BJ (cell line): ENCODE measurements around the gene NLRP9. TPM values are rescaled to one million over a fixed set of nuclear protein-coding genes. Genes with fewer than 3 reads are reported as not detected.

ENCODE experiments used
- CTCF ChIA-PET: fragments of 350-600 bp; formaldehyde crosslinking; extraction: SDS; loops from one replicate; lab custom pipeline; 2021; ENCODE audit warnings: antibody characterized with exemption, inconsistent platforms; lab: Yijun Ruan, JAX
- POLR2A ChIA-PET: fragments of 300-600 bp; sonication (Branson Sonifier 250); formaldehyde crosslinking; extraction: SDS; loops from one replicate; lab custom pipeline; 2021; ENCODE audit warnings: antibody characterized with exemption; lab: Charles Lee
- DNase-seq: peaks from one replicate; pipeline ENCODE4 v3.0.0-alpha.2; 2011; ENCODE audit warnings: low read depth
- H3K27me3 ChIP-seq: 2 replicates; pipeline ENCODE4 v1.6.0; 2011; ENCODE audit warnings: low read length; ENCODE audit not compliant: control insufficient read depth, insufficient read depth
- H3K36me3 ChIP-seq: 2 replicates; pipeline ENCODE4 v1.5.1; 2011; ENCODE audit warnings: low read length; ENCODE audit not compliant: control insufficient read depth, insufficient read depth
- H3K4me3 ChIP-seq: 2 replicates; pipeline ENCODE4 v1.5.1; 2011; ENCODE audit warnings: low read depth, mild to moderate bottlenecking, control low read depth, low read length
- polyA plus RNA-seq: library from polyadenylated mRNA; depleted of rRNA; stranded (reverse); fragments of >200 nt; gene quantifications from 2 replicates; pipeline ENCODE4 v1.2.3, GENCODE V29; 2011
- TF ChIP-seq, protein P1 (sequence below): IDR thresholded peaks from 2 replicates; pipeline ENCODE4 v1.5.1; 2011; ENCODE audit warnings: low read depth, mild to moderate bottlenecking, control low read depth, inconsistent platforms, low read length, moderate library complexity; ENCODE audit not compliant: insufficient read depth

NLRP9 gene
- polyA plus RNA-seq, 1 experiment, result not detected

- TF ChIP-seq, protein P1, sequence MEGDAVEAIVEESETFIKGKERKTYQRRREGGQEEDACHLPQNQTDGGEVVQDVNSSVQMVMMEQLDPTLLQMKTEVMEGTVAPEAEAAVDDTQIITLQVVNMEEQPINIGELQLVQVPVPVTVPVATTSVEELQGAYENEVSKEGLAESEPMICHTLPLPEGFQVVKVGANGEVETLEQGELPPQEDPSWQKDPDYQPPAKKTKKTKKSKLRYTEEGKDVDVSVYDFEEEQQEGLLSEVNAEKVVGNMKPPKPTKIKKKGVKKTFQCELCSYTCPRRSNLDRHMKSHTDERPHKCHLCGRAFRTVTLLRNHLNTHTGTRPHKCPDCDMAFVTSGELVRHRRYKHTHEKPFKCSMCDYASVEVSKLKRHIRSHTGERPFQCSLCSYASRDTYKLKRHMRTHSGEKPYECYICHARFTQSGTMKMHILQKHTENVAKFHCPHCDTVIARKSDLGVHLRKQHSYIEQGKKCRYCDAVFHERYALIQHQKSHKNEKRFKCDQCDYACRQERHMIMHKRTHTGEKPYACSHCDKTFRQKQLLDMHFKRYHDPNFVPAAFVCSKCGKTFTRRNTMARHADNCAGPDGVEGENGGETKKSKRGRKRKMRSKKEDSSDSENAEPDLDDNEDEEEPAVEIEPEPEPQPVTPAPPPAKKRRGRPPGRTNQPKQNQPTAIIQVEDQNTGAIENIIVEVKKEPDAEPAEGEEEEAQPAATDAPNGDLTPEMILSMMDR, result no peak
- Histone ChIP-seq H3K27me3 (no peaks in the 10 kb centered on the region), H3K4me3 (no peak overlapping the region), H3K36me3 (peaks cover 30% of the 10 kb centered on the region)
- DNase-seq, result no peak
- ChIA-PET CTCF (no interaction called here), POLR2A (interaction anchor here (0.6 kb wide), 1 partner anchor 53 kb away, joined by 5 read pairs; the partner anchor contains the start of gene ZNF784)
These were observed 60.6 kb downstream of the NLRP9 start for GRCh38 chr19:55677572-55678028.

DNA sequence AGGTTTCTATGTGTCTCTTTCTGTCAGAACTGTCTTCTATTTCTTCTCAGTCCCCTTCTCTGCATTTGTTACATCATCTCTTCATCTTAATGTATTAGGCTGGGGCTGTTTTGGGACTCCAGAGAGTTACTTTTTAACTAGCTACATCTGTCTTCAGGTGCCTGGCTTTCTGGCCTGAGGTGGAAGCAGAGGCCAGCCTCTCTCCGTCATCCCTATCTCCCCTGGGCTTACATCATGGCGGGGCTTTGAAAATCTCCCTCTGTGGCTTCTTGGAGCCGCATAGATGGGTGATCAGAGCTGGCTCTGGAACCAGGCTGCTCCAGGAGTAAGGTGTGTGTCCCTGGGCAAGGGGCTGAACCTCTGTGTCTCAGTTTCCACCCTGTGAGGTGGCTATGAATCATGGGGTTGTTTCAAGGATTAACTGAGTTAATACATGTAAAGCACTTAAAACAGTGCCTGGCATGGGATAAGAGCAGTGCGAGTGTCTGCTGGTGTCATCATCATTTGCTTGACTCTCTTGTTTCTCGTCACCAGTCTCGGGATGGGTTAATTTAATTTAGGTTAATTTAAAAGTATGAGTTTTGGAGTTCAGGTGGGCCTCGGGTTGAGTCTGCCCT is 61.2 kb downstream of the NLRP9 start:
- POLR2A ChIA-PET, result interaction anchor here (0.6 kb wide), 1 partner anchor 53 kb away, joined by 5 read pairs; the partner anchor contains the start of gene ZNF784
- TF ChIP-seq, protein P1, result no peak
- no peak for DNase-seq
- CTCF ChIA-PET, result no interaction called here
- peaks cover 27% of the 10 kb centered on the region for H3K36me3 ChIP-seq
- no peak overlapping the region for H3K4me3 ChIP-seq
- no peaks in the 10 kb centered on the region for H3K27me3 ChIP-seq

- Histone ChIP-seq H3K36me3 (peaks cover 26% of the 10 kb centered on the region), H3K27me3 (no peaks in the 10 kb centered on the region), H3K4me3 (peak overlapping the region; percentile 86)
- TF ChIP-seq, protein P1, result 0 out of 2 replicates have a peak, but pooled peaks have one; percentile 7
- POLR2A ChIA-PET, result no interaction called here
- CTCF ChIA-PET, result no interaction called here
- DNase-seq, result no peak
These were observed 61.8 kb downstream of the NLRP9 start for GRCh38 chr19:55676383-55676782.

DNA sequence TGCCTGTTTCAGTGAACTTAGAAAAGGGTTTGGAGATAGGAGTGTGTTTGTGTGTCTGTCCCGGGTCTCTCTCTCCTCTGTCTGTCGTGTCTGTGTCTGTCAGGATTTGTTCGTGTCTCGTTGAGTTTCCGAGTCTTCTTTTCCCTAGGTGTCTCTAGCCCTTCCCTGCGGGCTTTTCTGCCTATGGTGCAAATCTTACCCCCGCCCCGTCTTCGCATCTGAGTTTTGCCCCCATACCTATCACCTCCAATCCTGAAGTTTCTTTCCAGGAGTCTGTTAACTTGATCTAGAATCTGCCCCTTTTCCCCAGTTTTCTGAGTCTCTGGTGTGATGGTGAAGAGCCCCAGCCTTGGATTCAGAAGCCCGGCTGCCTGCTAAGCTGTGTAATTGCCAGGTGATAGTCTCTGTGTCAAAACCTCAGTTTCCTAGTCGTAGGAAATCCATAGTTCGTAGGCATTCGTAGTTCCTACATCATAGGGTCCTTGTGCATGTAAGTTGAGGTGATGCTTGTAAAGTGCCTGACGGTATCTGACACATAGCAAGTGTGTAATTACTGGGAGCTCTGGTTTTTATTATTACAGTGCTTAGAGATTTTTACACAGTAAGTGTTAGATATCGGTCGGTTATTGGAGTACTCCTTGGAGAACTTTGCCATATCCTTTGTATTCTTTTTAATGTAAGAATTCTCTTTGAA is 62.4 kb downstream of the NLRP9 start:
- POLR2A ChIA-PET, result no interaction called here
- H3K36me3 ChIP-seq, result peaks cover 24% of the 10 kb centered on the region

More for the DNA sequence above, 62.4 kb downstream of the NLRP9 start:
- no peaks in the 10 kb centered on the region for H3K27me3 ChIP-seq
- peak overlapping the region; percentile 86 for H3K4me3 ChIP-seq
- CTCF ChIA-PET, result no interaction called here
- TF ChIP-seq, protein P1, result no peak
- DNase-seq, result no peak
